MM.1S (cell line): ENCODE measurements around the gene TARDBP.

Experiments used
- EZH2 ChIP-seq: fragments of 300-600 bp; sonication (generic); optimal IDR thresholded peaks from 2 replicates; pipeline ENCODE3; 2017; ENCODE audit warnings: low read depth, mild to moderate bottlenecking, antibody characterized with exemption, low read length, mixed read lengths
- EZH2phosphoT487 ChIP-seq: fragments of 300-600 bp; sonication (generic); IDR thresholded peaks from 2 replicates; pipeline ENCODE4 v1.6.1; 2018; ENCODE audit warnings: antibody characterized with exemption, low read length
- TF ChIP-seq, protein P1 (sequence below): fragments of 300-600 bp; sonication (generic); IDR thresholded peaks from 2 replicates; pipeline ENCODE4 v1.5.1; 2016; ENCODE audit warnings: antibody characterized with exemption, low read length, mixed read lengths

DNA sequence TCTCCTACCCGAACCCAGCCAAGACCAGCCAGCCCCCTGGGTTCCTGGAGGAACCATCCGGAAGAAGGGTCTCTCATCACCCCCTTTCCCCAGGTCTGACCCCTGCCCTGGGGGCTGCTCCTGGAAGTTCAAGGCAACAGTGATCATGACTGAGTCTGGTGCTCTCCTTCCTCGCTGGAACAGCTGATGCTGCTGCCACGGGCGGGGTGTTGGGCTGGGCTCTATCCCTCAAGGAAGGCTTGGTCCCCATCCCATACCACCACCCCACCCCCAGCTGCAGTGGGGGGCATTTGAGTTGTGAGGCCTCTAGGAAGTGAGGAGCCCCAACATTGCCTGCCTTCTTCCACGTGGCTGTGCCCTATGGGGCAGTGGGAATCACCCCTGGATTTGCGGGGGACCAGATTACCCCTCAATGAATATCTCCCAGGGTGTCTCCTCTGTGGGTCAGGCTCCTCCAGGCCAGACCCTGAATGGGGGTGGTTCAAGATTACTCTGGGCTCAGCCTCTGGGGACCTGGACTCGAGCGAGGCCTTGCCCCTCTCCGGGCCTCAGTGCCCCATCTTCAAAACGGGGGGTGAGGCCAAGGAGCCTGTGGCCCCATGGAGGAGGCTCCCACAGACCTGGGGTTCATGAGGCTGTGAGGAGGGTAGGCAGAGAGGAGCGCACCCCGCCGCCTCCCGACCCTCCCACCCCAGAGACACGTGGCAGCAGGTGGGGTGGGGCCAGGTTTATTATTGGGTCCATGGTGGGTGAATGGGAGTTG lies 31.8 kb downstream of the TARDBP start:
- TF ChIP-seq, protein P1, sequence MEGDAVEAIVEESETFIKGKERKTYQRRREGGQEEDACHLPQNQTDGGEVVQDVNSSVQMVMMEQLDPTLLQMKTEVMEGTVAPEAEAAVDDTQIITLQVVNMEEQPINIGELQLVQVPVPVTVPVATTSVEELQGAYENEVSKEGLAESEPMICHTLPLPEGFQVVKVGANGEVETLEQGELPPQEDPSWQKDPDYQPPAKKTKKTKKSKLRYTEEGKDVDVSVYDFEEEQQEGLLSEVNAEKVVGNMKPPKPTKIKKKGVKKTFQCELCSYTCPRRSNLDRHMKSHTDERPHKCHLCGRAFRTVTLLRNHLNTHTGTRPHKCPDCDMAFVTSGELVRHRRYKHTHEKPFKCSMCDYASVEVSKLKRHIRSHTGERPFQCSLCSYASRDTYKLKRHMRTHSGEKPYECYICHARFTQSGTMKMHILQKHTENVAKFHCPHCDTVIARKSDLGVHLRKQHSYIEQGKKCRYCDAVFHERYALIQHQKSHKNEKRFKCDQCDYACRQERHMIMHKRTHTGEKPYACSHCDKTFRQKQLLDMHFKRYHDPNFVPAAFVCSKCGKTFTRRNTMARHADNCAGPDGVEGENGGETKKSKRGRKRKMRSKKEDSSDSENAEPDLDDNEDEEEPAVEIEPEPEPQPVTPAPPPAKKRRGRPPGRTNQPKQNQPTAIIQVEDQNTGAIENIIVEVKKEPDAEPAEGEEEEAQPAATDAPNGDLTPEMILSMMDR = no peak
- TF ChIP-seq EZH2phosphoT487 (no peak), EZH2 (no peak)
